HG03103 (cell line): Measurements from ENCODE around the gene TRAF3IP1.
A peak's percentile ranks its signal among the peaks of the same experiment; 100 is the strongest.
"Not testable (repeated sequence)": the region's sequence is repeated elsewhere in the genome, so short reads cannot be mapped to it uniquely, and the experiment has no call there.

Experiments
- ATAC-seq: cut with Tn5 transposase; IDR thresholded peaks from one replicate; pipeline ENCODE4 v1.9.1; 2021; ENCODE audit warnings: low read depth; ENCODE audit not compliant: unreplicated experiment

TRAF3IP1 gene

GRCh38 chr2:238306672-238306998 lies 13.7 kb upstream of the TRAF3IP1 start:
- ATAC-seq, result no peak

GRCh38 chr2:238308177-238308576 lies 12.1 kb upstream of the TRAF3IP1 start:
- ATAC-seq, result no peak

DNA sequence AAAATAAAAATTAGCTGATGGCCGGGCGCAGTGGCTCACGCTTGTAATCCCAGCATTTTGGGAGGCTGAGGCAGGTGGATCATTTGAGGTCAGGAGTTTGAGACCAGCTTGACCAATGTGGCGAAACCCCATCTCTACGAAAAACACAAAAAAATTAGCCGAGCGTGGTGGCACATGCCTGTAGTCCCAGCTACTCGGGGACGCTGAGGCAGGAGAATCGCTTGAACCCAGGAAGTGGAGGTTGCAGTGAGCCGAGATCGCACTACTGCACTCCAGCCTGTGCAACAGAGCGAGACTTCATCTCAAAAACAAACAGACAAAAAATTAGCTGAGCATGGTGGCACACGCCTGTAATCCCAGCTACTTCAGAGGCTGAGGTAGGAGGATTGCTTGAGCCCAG lies 9.6 kb upstream of the TRAF3IP1 start:
- not testable (repeated sequence) for ATAC-seq

GRCh38 chr2:238313289-238313990 lies 6.9 kb upstream of the TRAF3IP1 start:
- ATAC-seq, result no peak

- no peak for ATAC-seq
Observed at GRCh38 chr2:238313991-238314350, 6.3 kb upstream of the TRAF3IP1 start.

DNA sequence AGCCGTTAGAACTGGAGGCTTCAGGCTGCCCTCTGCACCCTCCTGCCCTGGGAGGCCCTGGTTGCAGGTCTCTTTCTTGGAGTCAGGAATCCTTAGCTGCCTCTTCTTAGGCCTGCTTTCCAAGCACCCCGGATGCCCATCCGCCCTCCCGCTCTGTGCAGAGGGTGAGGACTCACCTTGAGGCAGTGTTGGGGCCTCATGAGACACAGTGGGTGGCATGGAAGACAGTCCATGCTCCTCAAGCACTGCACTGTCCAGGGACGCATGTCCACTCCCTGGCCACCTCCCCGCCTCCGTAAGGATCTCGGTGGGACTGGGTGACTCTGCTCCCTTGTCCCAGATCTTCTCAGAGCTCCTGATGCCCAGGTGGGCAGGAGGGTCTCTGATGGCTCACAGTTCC lies 5.7 kb upstream of the TRAF3IP1 start:
- ATAC-seq, result no peak

DNA sequence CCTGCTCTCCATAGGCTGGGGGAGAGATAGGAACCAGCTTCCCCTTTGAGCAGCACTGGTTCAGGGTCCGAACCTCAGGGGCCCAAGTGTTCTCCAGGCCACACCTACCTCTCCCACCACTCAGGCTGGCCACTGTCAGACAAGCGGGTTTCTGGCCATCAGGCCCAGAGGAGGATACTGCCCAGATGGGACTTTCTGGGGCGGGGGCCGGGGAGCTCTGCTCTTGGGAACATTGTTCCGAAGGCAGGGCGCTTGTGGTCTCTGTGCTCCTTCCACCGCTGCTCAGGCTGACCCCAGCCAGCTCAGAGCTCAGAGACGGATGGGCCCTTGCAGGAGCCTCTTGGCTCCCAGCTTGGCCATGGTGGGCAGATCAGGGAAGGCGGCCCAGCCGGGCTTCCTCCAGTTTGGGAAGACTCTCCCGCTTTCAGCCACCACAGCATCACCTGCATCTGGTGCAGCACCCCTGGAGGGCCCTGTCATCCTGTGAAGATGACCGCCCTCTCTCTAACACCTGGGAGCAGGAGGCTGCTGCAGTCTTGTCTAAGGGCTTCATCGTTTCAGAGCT lies 5.2 kb upstream of the TRAF3IP1 start:
- no peak for ATAC-seq

GRCh38 chr2:238320648-238321281 lies 447 bp downstream of the TRAF3IP1 start:
- ATAC-seq, result peak; percentile 36

DNA sequence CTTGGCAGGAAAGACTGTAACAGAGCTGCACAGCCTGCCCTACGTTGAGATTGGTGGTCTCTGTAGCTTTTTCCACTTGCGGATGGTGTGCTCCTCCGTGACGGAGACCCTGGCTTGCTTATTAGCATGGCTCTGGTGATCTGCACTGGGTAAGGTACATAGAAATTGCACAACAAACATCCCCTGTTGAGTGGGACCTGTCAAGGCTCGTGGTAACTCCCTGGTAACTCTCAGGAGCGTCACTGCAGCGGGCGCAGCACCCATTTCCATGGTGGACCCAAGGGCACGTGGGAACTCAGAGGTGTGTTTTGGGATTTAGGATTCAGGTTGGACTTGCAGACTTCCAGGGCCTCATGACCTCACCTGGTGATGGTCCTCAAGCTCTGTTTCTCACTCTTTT lies 1.1 kb downstream of the TRAF3IP1 start:
- ATAC-seq, result no peak

DNA sequence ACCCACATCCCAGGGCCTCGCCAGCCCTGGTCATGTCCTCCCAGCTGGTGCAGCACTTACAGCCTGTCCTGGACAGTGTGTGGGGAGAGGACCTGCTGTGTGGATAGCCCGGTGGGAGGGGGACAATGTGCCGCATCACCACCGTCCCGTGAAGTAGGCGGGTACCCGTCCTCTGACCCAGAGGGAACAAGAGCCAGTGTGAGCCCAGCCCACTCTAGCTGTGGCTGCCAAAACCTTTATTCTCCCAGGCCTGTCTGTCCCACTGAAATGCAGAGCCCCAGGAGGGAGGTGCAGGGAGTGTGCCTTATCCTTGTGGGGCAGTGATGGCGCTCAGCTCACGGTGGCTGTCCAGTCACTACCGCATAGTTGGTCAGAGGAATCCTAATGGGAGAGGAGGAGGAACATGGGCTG lies 1.7 kb downstream of the TRAF3IP1 start:
- no peak for ATAC-seq

DNA sequence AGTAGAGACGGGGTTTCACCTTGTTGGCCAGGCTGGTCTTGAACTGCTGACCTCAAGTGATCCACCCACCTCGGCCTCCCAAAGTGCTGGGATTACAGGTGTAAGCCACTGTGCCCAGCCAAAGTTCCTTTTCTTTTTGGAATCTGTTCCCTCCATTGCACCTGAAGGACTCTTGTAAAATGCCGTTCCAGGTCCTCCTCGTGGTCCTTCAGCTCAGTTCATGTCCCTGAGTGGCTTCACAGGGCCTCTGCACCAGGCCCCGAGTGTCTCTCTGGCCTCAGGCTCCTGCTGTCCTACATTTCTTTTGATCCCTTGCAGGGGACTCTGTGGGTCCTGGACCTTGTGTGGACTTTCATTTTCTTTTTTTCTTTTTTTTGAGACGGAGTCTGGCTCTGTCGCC lies 3.9 kb downstream of the TRAF3IP1 start:
- ATAC-seq, result not testable (repeated sequence)

DNA sequence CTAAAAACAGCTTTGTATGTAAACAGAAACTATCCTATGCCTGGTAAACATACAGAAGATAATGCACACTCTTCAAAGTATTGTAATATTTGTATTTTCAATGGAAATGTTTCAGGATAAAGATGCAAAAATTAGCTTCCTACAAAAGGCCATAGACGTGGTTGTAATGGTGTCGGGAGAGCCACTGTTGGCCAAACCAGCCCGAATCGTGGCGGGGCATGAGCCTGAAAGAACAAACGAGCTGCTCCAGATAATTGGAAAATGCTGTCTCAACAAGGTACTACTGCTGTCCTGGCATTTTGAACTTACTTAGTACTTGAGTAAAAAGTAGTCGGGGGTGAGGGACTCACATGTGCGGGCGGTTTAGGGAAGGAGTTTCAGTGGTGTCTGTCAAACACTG lies 5.4 kb downstream of the TRAF3IP1 start:
- ATAC-seq, result no peak

DNA sequence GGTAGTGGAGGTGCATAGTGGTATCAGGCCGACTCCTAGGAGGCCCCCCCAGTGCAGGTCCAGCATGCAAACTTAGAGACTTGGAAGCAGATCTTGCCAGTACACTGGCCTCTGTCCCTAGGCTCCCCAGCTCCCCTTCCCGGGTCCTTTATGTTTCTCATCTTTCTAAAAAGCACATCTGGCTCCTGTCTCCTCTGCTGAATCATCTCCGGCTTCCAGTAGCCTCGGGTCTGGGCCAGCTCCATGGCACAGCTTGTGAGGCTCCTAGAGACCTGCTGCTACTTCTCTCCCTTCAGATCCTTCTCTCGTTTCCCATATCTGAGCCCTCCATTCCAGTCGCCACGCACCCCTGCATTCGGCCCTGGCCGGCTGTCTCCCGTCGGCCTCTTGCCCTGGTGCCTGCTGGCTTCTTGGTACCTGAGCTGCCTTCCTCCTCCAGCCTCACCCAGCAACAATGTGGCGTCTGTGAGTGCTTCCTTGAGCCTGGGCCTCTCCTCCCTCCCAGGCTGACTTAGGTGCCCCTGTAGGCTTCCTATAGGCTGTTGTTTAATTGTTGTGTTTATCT lies 6.6 kb downstream of the TRAF3IP1 start:
- ATAC-seq, result no peak

DNA sequence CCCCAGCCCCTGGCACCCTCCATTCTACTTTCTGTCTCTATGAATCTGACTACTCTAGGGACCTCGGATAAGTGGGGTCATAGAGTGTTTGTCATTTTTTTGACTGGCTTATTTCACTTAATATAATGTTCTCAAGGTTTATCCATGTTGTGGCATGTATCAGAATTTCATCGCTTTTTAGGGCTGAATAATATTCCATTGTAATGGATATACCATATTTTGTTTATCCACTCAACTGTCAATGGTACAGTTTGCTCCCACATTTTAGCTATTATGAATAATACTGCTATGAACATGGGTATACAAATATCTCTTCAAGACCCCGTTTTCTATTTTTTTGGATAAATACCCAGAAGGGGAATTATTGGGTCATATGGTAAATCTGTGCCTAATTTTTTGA lies 7.4 kb downstream of the TRAF3IP1 start:
- ATAC-seq, result no peak

DNA sequence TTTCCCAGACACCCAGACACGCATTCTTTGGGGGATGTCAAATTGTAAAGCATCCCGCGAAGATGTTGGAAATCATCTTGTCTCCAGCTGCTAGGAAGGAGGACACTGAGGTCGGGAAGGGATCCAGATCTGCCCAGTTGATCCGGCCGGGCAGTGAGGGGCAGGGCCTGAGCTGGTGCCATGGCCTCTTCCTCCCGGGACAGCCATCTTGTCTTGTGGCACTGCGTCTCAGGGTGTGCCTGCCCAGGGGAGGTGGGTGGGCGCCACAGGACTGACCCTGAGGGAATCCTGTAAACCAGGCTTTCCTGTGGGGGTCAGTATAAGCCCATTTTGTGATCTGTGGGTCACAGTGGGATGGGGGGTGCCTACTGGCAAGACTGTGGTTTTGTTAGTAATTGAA lies 10.1 kb downstream of the TRAF3IP1 start:
- ATAC-seq, result no peak

GRCh38 chr2:238331916-238332315 lies 11.6 kb downstream of the TRAF3IP1 start:
- no peak for ATAC-seq

GRCh38 chr2:238334885-238335284 lies 14.6 kb downstream of the TRAF3IP1 start:
- no peak for ATAC-seq

DNA sequence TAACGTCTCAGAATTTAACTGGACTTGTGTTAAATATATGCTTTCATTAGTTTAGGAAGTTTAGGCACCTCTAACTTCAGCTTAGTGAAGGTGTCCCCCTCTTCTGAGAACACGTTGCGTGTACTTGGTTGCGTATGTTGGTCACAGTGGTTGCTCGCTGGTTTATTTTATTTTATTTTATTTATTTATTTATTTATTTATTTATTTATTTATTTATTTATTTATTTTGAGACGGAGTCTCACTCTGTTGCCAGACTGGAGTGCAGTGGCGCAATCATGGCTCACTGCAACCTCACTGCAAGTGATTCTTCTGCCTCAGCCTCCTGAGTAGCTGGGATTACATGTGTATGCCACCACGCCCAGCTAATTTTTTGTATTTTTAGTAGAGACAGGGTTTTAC lies 15.3 kb downstream of the TRAF3IP1 start:
- ATAC-seq, result not testable (repeated sequence)

DNA sequence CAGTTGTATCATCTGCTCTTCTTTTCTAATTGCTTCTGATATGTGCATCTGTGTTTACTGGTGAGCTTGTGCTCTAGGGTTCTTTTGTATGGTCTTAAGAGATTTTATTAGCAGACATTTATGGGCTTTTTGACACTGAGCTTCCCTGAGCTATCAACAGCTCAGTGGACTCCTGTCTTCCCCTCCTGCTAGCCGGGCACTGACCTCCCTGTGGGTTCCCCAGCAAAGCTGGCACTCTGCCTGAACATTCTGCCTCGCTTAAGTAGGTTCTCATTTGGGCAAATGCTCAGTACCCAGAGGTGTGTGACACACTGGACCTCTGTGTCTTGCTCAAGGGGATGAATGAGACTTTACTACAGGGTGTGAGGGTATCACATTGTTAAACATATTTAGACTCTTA lies 15.8 kb downstream of the TRAF3IP1 start:
- ATAC-seq, result no peak

DNA sequence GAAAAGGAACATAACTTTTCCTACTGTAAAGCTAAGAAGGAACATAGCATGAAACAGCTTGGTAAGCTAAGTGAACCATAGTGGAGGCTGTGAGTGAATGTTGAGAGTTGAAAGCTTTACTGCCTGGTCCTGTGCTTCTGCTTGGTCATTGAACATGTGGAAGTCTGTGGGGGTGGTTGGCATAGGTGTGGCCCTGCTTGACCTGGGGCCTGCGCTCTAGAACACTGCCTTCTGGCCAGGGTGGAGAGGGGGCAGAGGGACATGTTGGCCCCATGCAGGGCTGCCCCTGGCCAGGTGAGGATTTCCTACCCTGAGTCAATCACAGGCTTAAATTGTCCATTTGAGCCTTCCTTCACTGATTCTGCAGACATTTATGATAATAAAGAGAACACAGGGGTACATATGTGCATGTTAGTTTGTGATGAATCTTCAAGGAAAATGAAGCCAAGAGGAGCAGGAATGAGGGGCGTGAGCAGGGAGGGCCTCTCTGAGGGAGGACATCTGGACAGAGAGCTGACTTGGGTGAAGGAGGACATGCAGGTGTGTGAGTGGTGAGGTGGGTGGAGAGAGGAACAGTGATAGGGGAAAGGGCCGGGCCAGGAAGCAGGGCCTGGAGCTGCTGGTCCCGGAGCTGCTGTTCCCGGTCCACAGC lies 16.6 kb downstream of the TRAF3IP1 start:
- no peak for ATAC-seq

DNA sequence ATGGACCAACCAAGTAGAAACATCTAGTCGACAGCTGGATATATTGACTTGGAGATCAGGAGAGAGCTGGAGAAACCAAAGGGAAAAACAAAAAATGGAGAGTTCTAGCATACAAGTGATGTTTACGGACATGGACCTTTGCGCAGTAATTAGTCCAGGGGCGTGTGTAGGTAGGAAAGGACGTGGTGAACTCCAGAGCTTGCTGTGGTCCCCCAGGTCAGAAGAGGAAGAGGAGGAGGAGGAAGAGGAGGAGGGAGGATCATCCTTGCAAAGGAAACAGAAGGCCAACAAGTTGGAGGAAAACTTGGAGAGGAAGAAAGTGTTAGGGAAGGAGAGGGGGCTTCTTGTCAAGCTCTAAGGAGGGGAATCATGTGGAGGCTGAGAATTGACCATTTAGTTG lies 17.5 kb downstream of the TRAF3IP1 start:
- no peak for ATAC-seq
